WTC11 (cell line): ENCODE data around the gene KRT82. TPM values are rescaled to one million over a fixed set of nuclear protein-coding genes. Genes with fewer than 3 reads are reported as not detected.

ENCODE experiments used
- ATAC-seq: fragments of 200-7000 bp; cut with Tn5 transposase; 2 replicates; pipeline ENCODE4 v1.10.0; 2021; ENCODE audit warnings: mild to moderate bottlenecking, moderate library complexity
- CTCF ChIA-PET: fragments of 300-600 bp; sonication (Branson Sonifier 250); formaldehyde crosslinking; loops from one replicate; lab custom pipeline; 2021; ENCODE audit warnings: antibody characterized with exemption; lab: Charles Lee
- POLR2A ChIA-PET: fragments of 350-600 bp; sonication (Branson Sonifier 250); formaldehyde crosslinking; loops from one replicate; lab custom pipeline; 2021; ENCODE audit warnings: antibody characterized with exemption; lab: Charles Lee
- DNase-seq: peaks from one replicate; pipeline ENCODE4 v3.0.0; 2021; ENCODE audit warnings: low spot score
- H3K27ac Mint-ChIP-seq: 2 replicates; pipeline ENCODE4 v1.8.0; 2021; ENCODE audit warnings: mixed read lengths
- H3K27me3 Mint-ChIP-seq: 2 replicates; pipeline ENCODE4 v1.8.0; 2021; ENCODE audit warnings: low read depth, mild to moderate bottlenecking, moderate library complexity, mixed read lengths
- H3K36me3 Mint-ChIP-seq: 2 replicates; pipeline ENCODE4 v1.8.0; 2021; ENCODE audit warnings: mixed read lengths
- H3K4me1 Mint-ChIP-seq: 2 replicates; pipeline ENCODE4 v1.8.0; 2022; ENCODE audit warnings: mixed read lengths
- H3K4me3 Mint-ChIP-seq: 2 replicates; pipeline ENCODE4 v1.8.0; 2021; ENCODE audit warnings: mild to moderate bottlenecking, moderate library complexity, mixed read lengths
- H3K9me3 Mint-ChIP-seq: 2 replicates; pipeline ENCODE4 v1.8.0; 2021; ENCODE audit warnings: mixed read lengths
- ATF1 ChIP-seq: sonication (generic); formaldehyde crosslinking; IDR thresholded peaks from 2 replicates; pipeline ENCODE4 v1.8.1; 2023; ENCODE audit warnings: mild to moderate bottlenecking, moderate library complexity, missing genetic modification reagents
- ATF3 ChIP-seq: sonication (generic); formaldehyde crosslinking; conservative IDR thresholded peaks from 2 replicates; pipeline ENCODE4 v1.8.1; 2022; ENCODE audit warnings: mild to moderate bottlenecking, missing genetic modification reagents
- CTCF ChIP-seq: fragments of 200-600 bp; IDR thresholded peaks from 2 replicates; pipeline ENCODE4 v1.8.0; 2022; ENCODE audit warnings: antibody characterized with exemption
- E2F1 ChIP-seq: sonication (generic); formaldehyde crosslinking; IDR thresholded peaks from 2 replicates; pipeline ENCODE4 v1.8.0; 2022; ENCODE audit warnings: mild to moderate bottlenecking, missing genetic modification reagents
- E2F4 ChIP-seq: sonication (generic); formaldehyde crosslinking; IDR thresholded peaks from 2 replicates; pipeline ENCODE4 v1.8.1; 2022; ENCODE audit warnings: low read depth, mild to moderate bottlenecking, moderate library complexity, missing genetic modification reagents, borderline replicate concordance
- FOXK1 ChIP-seq: sonication (generic); formaldehyde crosslinking; IDR thresholded peaks from 2 replicates; pipeline ENCODE4 v1.8.0; 2022; ENCODE audit warnings: mild to moderate bottlenecking, moderate library complexity, missing genetic modification reagents
- GABPB1 ChIP-seq: sonication (generic); formaldehyde crosslinking; IDR thresholded peaks from 2 replicates; pipeline ENCODE4 v1.8.1; 2023; ENCODE audit warnings: mild to moderate bottlenecking, missing genetic modification reagents
- HMGA2 ChIP-seq: fragments of 250-450 bp; sonication (Bioruptor Pico); IDR thresholded peaks from 2 replicates; pipeline ENCODE4 v1.4.0; 2021; ENCODE audit warnings: mild to moderate bottlenecking, moderate library complexity
- JUN ChIP-seq: sonication (generic); formaldehyde crosslinking; IDR thresholded peaks from 2 replicates; pipeline ENCODE4 v1.8.0; 2023; ENCODE audit warnings: mild to moderate bottlenecking, missing genetic modification reagents
- MLX ChIP-seq: sonication (generic); formaldehyde crosslinking; IDR thresholded peaks from 2 replicates; pipeline ENCODE4 v1.8.1; 2023; ENCODE audit warnings: mild to moderate bottlenecking, missing genetic modification reagents, moderate library complexity
- NFYB ChIP-seq: sonication (generic); formaldehyde crosslinking; conservative IDR thresholded peaks from 2 replicates; pipeline ENCODE4 v1.8.0; 2022; ENCODE audit warnings: low read depth, missing genetic modification reagents
- OVOL2 ChIP-seq: fragments of 250-450 bp; sonication (Bioruptor Pico); IDR thresholded peaks from 2 replicates; pipeline ENCODE4 v1.9.0; 2021; ENCODE audit warnings: mild to moderate bottlenecking, borderline replicate concordance
- RELA ChIP-seq: sonication (generic); formaldehyde crosslinking; IDR thresholded peaks from 2 replicates; pipeline ENCODE4 v1.8.1; 2022; ENCODE audit warnings: missing genetic modification reagents, mild to moderate bottlenecking, borderline replicate concordance
- SOX15 ChIP-seq: fragments of 250-450 bp; sonication (Bioruptor Pico); IDR thresholded peaks from 2 replicates; pipeline ENCODE4 v1.9.0; 2021; ENCODE audit warnings: mild to moderate bottlenecking
- USF2 ChIP-seq: sonication (generic); formaldehyde crosslinking; IDR thresholded peaks from 2 replicates; pipeline ENCODE4 v1.8.1; 2023; ENCODE audit warnings: mild to moderate bottlenecking, missing genetic modification reagents, moderate library complexity
- ZNF121 ChIP-seq: sonication (generic); formaldehyde crosslinking; IDR thresholded peaks from 2 replicates; pipeline ENCODE4 v1.8.0; 2023; ENCODE audit warnings: missing genetic modification reagents
- ZNF232 ChIP-seq: sonication (generic); formaldehyde crosslinking; IDR thresholded peaks from 2 replicates; pipeline ENCODE4 v1.8.0; 2022; ENCODE audit warnings: mild to moderate bottlenecking, missing genetic modification reagents
- ZNF532 ChIP-seq: fragments of 250-450 bp; sonication (Bioruptor Pico); IDR thresholded peaks from 2 replicates; pipeline ENCODE4 v1.9.0; 2021; ENCODE audit warnings: mild to moderate bottlenecking, borderline replicate concordance
- ZSCAN18 ChIP-seq: fragments of 250-450 bp; sonication (Bioruptor Pico); IDR thresholded peaks from 2 replicates; pipeline ENCODE4 v2.1.2; 2022; ENCODE audit warnings: mild to moderate bottlenecking, moderate library complexity
- total RNA-seq: library from RNA; stranded (reverse); gene quantifications from 3 replicates; pipeline ENCODE4 v1.2.3, GENCODE V29; 2021

KRT82 gene
- total RNA-seq, 1 experiment from 2014 or later = not detected

- TF ChIP-seq CTCF = no peak
- TF ChIP-seq GABPB1 (CRISPR knock-in tag) = no peak
These were observed 55.3 kb downstream of the KRT82 start (continued) for GRCh38 chr12:52350786-52351185.

- no peak for ATAC-seq
- 0 out of 2 replicates have a peak, but pooled peaks cover 3% of the 10 kb centered on the region for H3K4me1 Mint-ChIP-seq
- no peak for DNase-seq
- POLR2A ChIA-PET = no interaction called here
- CTCF ChIA-PET = interaction anchor here (0.6 to 1.8 kb wide), 3 partner anchors 12 to 194 kb away, joined by 3 to 7 read pairs (median 7); no protein-coding TSS in a partner anchor
- TF ChIP-seq OVOL2 (CRISPR knock-in tag) (no peak), FOXK1 (CRISPR knock-in tag) (no peak), NFYB (CRISPR knock-in tag) (no peak), E2F4 (CRISPR knock-in tag) (no peak), ZNF232 (CRISPR knock-in tag) (no peak), ATF1 (no peak), CTCF (no peak), MLX (CRISPR knock-in tag) (no peak)
- TF ChIP-seq, all 79 proteins: peak for 0
- H3K27ac Mint-ChIP-seq = no peak overlapping the region
- H3K9me3 Mint-ChIP-seq = no peaks in the 10 kb centered on the region
- H3K27me3 Mint-ChIP-seq = no peaks in the 10 kb centered on the region
- no peaks in the 10 kb centered on the region for H3K36me3 Mint-ChIP-seq
- H3K4me3 Mint-ChIP-seq = no peak overlapping the region
These were observed 56.0 kb downstream of the KRT82 start for GRCh38 chr12:52350021-52350620.

GRCh38 chr12:52349196-52349595, 56.9 kb downstream of the KRT82 start:
- H3K27ac Mint-ChIP-seq = no peak overlapping the region
- DNase-seq (no peak), ATAC-seq (no peak)
- H3K9me3 Mint-ChIP-seq = no peaks in the 10 kb centered on the region
- no peaks in the 10 kb centered on the region for H3K27me3 Mint-ChIP-seq
- CTCF ChIA-PET = no interaction called here
- POLR2A ChIA-PET = no interaction called here
- H3K4me3 Mint-ChIP-seq = no peak overlapping the region
- no peak for TF ChIP-seq JUN
- TF ChIP-seq HMGA2 (CRISPR knock-in tag) = no peak
- no peak for TF ChIP-seq ATF3 (CRISPR knock-in tag)
- no peak for TF ChIP-seq E2F1 (CRISPR knock-in tag)
- no peak for TF ChIP-seq SOX15 (CRISPR knock-in tag)
- TF ChIP-seq ZNF121 (CRISPR knock-in tag) = no peak
- no peak for TF ChIP-seq RELA (CRISPR knock-in tag)
- TF ChIP-seq USF2 (CRISPR knock-in tag) = no peak
- no peak for TF ChIP-seq ZNF532 (CRISPR knock-in tag)
- no peak for TF ChIP-seq ZSCAN18 (CRISPR knock-in tag)
- no peaks in the 10 kb centered on the region for H3K36me3 Mint-ChIP-seq
- 0 out of 2 replicates have a peak, but pooled peaks cover 1% of the 10 kb centered on the region for H3K4me1 Mint-ChIP-seq
